Astrocyte (in vitro differentiated cells and primary cell): ENCODE measurements around the gene USP15.

ENCODE experiments used
- EZH2 ChIP-seq: IDR thresholded peaks from 2 replicates; pipeline ENCODE4 v1.6.1; 2012; ENCODE audit warnings: mild to moderate bottlenecking, low read length, inconsistent platforms; ENCODE audit not compliant: insufficient read depth
- TF ChIP-seq, protein P1 (sequence below): IDR thresholded peaks from 2 replicates; pipeline ENCODE4 v1.5.1; 2011; ENCODE audit warnings: low read depth, mild to moderate bottlenecking, inconsistent platforms, low read length, moderate library complexity; ENCODE audit not compliant: insufficient read depth

- TF ChIP-seq, protein P1, sequence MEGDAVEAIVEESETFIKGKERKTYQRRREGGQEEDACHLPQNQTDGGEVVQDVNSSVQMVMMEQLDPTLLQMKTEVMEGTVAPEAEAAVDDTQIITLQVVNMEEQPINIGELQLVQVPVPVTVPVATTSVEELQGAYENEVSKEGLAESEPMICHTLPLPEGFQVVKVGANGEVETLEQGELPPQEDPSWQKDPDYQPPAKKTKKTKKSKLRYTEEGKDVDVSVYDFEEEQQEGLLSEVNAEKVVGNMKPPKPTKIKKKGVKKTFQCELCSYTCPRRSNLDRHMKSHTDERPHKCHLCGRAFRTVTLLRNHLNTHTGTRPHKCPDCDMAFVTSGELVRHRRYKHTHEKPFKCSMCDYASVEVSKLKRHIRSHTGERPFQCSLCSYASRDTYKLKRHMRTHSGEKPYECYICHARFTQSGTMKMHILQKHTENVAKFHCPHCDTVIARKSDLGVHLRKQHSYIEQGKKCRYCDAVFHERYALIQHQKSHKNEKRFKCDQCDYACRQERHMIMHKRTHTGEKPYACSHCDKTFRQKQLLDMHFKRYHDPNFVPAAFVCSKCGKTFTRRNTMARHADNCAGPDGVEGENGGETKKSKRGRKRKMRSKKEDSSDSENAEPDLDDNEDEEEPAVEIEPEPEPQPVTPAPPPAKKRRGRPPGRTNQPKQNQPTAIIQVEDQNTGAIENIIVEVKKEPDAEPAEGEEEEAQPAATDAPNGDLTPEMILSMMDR: no peak
- no peak for TF ChIP-seq EZH2
Measured at GRCh38 chr12:62351326-62351725, 91.1 kb downstream of the USP15 start.
